WTC11 (cell line): ENCODE results near the gene CCL16. TPM values are rescaled to one million over a fixed set of nuclear protein-coding genes. Genes with fewer than 3 reads are reported as not detected.

Experiments used
- ATAC-seq: fragments of 200-7000 bp; cut with Tn5 transposase; 2 replicates; pipeline ENCODE4 v1.10.0; 2021; ENCODE audit warnings: mild to moderate bottlenecking, moderate library complexity
- Bru-seq: library from RNA; stranded (reverse); fragments of 400-500 nt; gene quantifications from one replicate; lab custom pipeline; 2021; lab: Mats Ljungman, UMichigan
- CTCF ChIA-PET: fragments of 300-600 bp; sonication (Branson Sonifier 250); formaldehyde crosslinking; loops from one replicate; lab custom pipeline; 2021; ENCODE audit warnings: antibody characterized with exemption; lab: Charles Lee
- POLR2A ChIA-PET: fragments of 350-600 bp; sonication (Branson Sonifier 250); formaldehyde crosslinking; loops from one replicate; lab custom pipeline; 2021; ENCODE audit warnings: antibody characterized with exemption; lab: Charles Lee
- DNase-seq: peaks from one replicate; pipeline ENCODE4 v3.0.0; 2021; ENCODE audit warnings: low spot score
- H3K27ac Mint-ChIP-seq: 2 replicates; pipeline ENCODE4 v1.8.0; 2021; ENCODE audit warnings: mixed read lengths
- H3K27me3 Mint-ChIP-seq: 2 replicates; pipeline ENCODE4 v1.8.0; 2021; ENCODE audit warnings: low read depth, mild to moderate bottlenecking, moderate library complexity, mixed read lengths
- H3K36me3 Mint-ChIP-seq: 2 replicates; pipeline ENCODE4 v1.8.0; 2021; ENCODE audit warnings: mixed read lengths
- H3K4me1 Mint-ChIP-seq: 2 replicates; pipeline ENCODE4 v1.8.0; 2022; ENCODE audit warnings: mixed read lengths
- H3K4me3 Mint-ChIP-seq: 2 replicates; pipeline ENCODE4 v1.8.0; 2021; ENCODE audit warnings: mild to moderate bottlenecking, moderate library complexity, mixed read lengths
- H3K9me3 Mint-ChIP-seq: 2 replicates; pipeline ENCODE4 v1.8.0; 2021; ENCODE audit warnings: mixed read lengths
- ELF4 ChIP-seq: sonication (generic); formaldehyde crosslinking; IDR thresholded peaks from 2 replicates; pipeline ENCODE4 v1.8.1; 2022; ENCODE audit warnings: low read depth, mild to moderate bottlenecking, moderate library complexity, missing genetic modification reagents
- JUN ChIP-seq: sonication (generic); formaldehyde crosslinking; IDR thresholded peaks from 2 replicates; pipeline ENCODE4 v1.8.0; 2023; ENCODE audit warnings: mild to moderate bottlenecking, missing genetic modification reagents
- NFE2L1 ChIP-seq: sonication (generic); formaldehyde crosslinking; IDR thresholded peaks from 2 replicates; pipeline ENCODE4 v1.8.1; 2023; ENCODE audit warnings: missing genetic modification reagents
- NR2C2 ChIP-seq: sonication (generic); formaldehyde crosslinking; IDR thresholded peaks from 2 replicates; pipeline ENCODE4 v1.8.0; 2022; ENCODE audit warnings: mild to moderate bottlenecking, missing genetic modification reagents
- NR3C1 ChIP-seq: sonication (generic); formaldehyde crosslinking; conservative IDR thresholded peaks from 2 replicates; pipeline ENCODE4 v1.8.1; 2023; ENCODE audit warnings: low read depth, mild to moderate bottlenecking, missing genetic modification reagents
- OVOL2 ChIP-seq: fragments of 250-450 bp; sonication (Bioruptor Pico); IDR thresholded peaks from 2 replicates; pipeline ENCODE4 v1.9.0; 2021; ENCODE audit warnings: mild to moderate bottlenecking, borderline replicate concordance
- SOX15 ChIP-seq: fragments of 250-450 bp; sonication (Bioruptor Pico); IDR thresholded peaks from 2 replicates; pipeline ENCODE4 v1.9.0; 2021; ENCODE audit warnings: mild to moderate bottlenecking
- ZNF317 ChIP-seq: sonication (generic); formaldehyde crosslinking; IDR thresholded peaks from 2 replicates; pipeline ENCODE4 v1.8.1; 2023; ENCODE audit warnings: low read depth, mild to moderate bottlenecking, moderate library complexity, missing genetic modification reagents, borderline replicate concordance
- ZNF396 ChIP-seq: fragments of 250-450 bp; sonication (Bioruptor Pico); IDR thresholded peaks from 2 replicates; pipeline ENCODE4 v1.8.0; 2021; ENCODE audit warnings: mild to moderate bottlenecking, moderate library complexity, borderline replicate concordance
- ZNF671 ChIP-seq: fragments of 250-450 bp; sonication (Bioruptor Pico); IDR thresholded peaks from 2 replicates; pipeline ENCODE4 v1.8.0; 2021; ENCODE audit warnings: mild to moderate bottlenecking
- long read RNA-seq, 3 experiments: library from RNA in 1 of 3; library from capped mRNA in 1 of 3; library from polyadenylated mRNA in 1 of 3; unstranded in 2 of 3; stranded (forward) in 1 of 3; transcript quantifications; one replicate each; pipeline ENCODE4 v2.0.0, GENCODE V29; 2021
- total RNA-seq: library from RNA; stranded (reverse); gene quantifications from 3 replicates; pipeline ENCODE4 v1.2.3, GENCODE V29; 2021
- TF ChIP-seq, protein P1 (sequence below): sonication (generic); formaldehyde crosslinking; IDR thresholded peaks from 2 replicates; pipeline ENCODE4 v1.8.0; 2022; ENCODE audit warnings: mild to moderate bottlenecking, missing genetic modification reagents
- TF ChIP-seq, protein P2 (sequence below): sonication (generic); formaldehyde crosslinking; IDR thresholded peaks from 2 replicates; pipeline ENCODE4 v1.8.0; 2023; ENCODE audit warnings: missing genetic modification reagents
- TF ChIP-seq, protein P3 (sequence below): sonication (generic); formaldehyde crosslinking; IDR thresholded peaks from 2 replicates; pipeline ENCODE4 v1.8.1; 2023; ENCODE audit warnings: mild to moderate bottlenecking, moderate library complexity, missing genetic modification reagents
- TF ChIP-seq, protein P4 (sequence below): sonication (generic); formaldehyde crosslinking; IDR thresholded peaks from 2 replicates; pipeline ENCODE4 v1.8.1; 2023; ENCODE audit warnings: mild to moderate bottlenecking, missing genetic modification reagents, borderline replicate concordance
- TF ChIP-seq, protein P5 (sequence below): fragments of 250-450 bp; sonication (Bioruptor Pico); IDR thresholded peaks from 2 replicates; pipeline ENCODE4 v1.9.0; 2021; ENCODE audit warnings: mild to moderate bottlenecking, borderline replicate concordance
- TF ChIP-seq, protein P6 (sequence below): sonication (generic); formaldehyde crosslinking; IDR thresholded peaks from 2 replicates; pipeline ENCODE4 v1.8.1; 2022; ENCODE audit warnings: mild to moderate bottlenecking, moderate library complexity, missing genetic modification reagents
- TF ChIP-seq, protein P7 (sequence below): sonication (generic); formaldehyde crosslinking; IDR thresholded peaks from 2 replicates; pipeline ENCODE4 v1.8.1; 2023; ENCODE audit warnings: mild to moderate bottlenecking, missing genetic modification reagents, moderate library complexity

Gene CCL16, protein sequence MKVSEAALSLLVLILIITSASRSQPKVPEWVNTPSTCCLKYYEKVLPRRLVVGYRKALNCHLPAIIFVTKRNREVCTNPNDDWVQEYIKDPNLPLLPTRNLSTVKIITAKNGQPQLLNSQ
- not detected in 3 replicates for total RNA-seq
- Bru-seq, nascent RNA, result not detected
- long read RNA-seq, experiment 1, result 0 reads
- long read RNA-seq, experiment 2, result 0 reads
- long read RNA-seq, experiment 3, result 0 reads

DNA sequence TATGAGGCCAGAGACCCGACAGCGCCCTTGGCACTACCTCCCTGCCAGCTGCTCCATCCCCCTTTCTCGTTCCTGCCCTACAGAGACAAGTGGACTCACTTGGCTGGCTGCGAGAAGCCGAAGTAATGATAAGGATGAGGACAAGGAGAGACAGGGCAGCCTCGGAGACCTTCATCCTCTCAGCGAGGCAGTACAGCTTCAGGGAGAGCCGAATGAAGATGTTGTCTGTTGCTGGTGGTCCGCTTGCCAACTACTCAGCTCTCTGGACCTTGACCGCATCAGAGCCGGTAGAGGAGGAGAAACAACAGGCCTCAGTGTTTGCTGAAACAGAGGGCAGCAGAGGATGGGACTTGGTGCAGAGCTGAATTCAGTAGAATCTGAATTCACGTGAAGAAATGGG is at the start of gene CCL16:
Gene CCL16, minus strand, starts transcription at position 252 of the 400 bp plus-strand sequence. Its CDS starts 77 bp downstream, at position 175.
- Mint-ChIP-seq H3K27me3 (no peaks in the 10 kb centered on the region; the same call in 1 of the 2 replicates), H3K4me1 (no peaks in the 10 kb centered on the region), H3K27ac (no peak within 1 kb of the TSS), H3K9me3 (no peaks in the 10 kb centered on the region), H3K36me3 (no peaks in the 10 kb centered on the region), H3K4me3 (no peak within 1 kb of the TSS)
- TF ChIP-seq JUN (CRISPR knock-in tag), result no peak
- no peak for TF ChIP-seq ELF4 (CRISPR knock-in tag)
- no peak for TF ChIP-seq ZNF317 (CRISPR knock-in tag)
- TF ChIP-seq, protein P1, sequence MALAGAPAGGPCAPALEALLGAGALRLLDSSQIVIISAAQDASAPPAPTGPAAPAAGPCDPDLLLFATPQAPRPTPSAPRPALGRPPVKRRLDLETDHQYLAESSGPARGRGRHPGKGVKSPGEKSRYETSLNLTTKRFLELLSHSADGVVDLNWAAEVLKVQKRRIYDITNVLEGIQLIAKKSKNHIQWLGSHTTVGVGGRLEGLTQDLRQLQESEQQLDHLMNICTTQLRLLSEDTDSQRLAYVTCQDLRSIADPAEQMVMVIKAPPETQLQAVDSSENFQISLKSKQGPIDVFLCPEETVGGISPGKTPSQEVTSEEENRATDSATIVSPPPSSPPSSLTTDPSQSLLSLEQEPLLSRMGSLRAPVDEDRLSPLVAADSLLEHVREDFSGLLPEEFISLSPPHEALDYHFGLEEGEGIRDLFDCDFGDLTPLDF (CRISPR knock-in tag), result no peak
- TF ChIP-seq, protein P2, sequence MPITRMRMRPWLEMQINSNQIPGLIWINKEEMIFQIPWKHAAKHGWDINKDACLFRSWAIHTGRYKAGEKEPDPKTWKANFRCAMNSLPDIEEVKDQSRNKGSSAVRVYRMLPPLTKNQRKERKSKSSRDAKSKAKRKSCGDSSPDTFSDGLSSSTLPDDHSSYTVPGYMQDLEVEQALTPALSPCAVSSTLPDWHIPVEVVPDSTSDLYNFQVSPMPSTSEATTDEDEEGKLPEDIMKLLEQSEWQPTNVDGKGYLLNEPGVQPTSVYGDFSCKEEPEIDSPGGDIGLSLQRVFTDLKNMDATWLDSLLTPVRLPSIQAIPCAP, result no peak
- no peak for TF ChIP-seq NR2C2 (CRISPR knock-in tag)
- TF ChIP-seq NFE2L1, result no peak
- TF ChIP-seq ZNF671 (CRISPR knock-in tag), result no peak
- TF ChIP-seq, protein P3, sequence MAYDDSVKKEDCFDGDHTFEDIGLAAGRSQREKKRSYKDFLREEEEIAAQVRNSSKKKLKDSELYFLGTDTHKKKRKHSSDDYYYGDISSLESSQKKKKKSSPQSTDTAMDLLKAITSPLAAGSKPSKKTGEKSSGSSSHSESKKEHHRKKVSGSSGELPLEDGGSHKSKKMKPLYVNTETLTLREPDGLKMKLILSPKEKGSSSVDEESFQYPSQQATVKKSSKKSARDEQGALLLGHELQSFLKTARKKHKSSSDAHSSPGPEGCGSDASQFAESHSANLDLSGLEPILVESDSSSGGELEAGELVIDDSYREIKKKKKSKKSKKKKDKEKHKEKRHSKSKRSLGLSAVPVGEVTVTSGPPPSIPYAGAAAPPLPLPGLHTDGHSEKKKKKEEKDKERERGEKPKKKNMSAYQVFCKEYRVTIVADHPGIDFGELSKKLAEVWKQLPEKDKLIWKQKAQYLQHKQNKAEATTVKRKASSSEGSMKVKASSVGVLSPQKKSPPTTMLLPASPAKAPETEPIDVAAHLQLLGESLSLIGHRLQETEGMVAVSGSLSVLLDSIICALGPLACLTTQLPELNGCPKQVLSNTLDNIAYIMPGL (CRISPR knock-in tag), result no peak
- TF ChIP-seq, protein P4, sequence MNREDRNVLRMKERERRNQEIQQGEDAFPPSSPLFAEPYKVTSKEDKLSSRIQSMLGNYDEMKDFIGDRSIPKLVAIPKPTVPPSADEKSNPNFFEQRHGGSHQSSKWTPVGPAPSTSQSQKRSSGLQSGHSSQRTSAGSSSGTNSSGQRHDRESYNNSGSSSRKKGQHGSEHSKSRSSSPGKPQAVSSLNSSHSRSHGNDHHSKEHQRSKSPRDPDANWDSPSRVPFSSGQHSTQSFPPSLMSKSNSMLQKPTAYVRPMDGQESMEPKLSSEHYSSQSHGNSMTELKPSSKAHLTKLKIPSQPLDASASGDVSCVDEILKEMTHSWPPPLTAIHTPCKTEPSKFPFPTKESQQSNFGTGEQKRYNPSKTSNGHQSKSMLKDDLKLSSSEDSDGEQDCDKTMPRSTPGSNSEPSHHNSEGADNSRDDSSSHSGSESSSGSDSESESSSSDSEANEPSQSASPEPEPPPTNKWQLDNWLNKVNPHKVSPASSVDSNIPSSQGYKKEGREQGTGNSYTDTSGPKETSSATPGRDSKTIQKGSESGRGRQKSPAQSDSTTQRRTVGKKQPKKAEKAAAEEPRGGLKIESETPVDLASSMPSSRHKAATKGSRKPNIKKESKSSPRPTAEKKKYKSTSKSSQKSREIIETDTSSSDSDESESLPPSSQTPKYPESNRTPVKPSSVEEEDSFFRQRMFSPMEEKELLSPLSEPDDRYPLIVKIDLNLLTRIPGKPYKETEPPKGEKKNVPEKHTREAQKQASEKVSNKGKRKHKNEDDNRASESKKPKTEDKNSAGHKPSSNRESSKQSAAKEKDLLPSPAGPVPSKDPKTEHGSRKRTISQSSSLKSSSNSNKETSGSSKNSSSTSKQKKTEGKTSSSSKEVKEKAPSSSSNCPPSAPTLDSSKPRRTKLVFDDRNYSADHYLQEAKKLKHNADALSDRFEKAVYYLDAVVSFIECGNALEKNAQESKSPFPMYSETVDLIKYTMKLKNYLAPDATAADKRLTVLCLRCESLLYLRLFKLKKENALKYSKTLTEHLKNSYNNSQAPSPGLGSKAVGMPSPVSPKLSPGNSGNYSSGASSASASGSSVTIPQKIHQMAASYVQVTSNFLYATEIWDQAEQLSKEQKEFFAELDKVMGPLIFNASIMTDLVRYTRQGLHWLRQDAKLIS (CRISPR knock-in tag), result no peak
- TF ChIP-seq, protein P5, sequence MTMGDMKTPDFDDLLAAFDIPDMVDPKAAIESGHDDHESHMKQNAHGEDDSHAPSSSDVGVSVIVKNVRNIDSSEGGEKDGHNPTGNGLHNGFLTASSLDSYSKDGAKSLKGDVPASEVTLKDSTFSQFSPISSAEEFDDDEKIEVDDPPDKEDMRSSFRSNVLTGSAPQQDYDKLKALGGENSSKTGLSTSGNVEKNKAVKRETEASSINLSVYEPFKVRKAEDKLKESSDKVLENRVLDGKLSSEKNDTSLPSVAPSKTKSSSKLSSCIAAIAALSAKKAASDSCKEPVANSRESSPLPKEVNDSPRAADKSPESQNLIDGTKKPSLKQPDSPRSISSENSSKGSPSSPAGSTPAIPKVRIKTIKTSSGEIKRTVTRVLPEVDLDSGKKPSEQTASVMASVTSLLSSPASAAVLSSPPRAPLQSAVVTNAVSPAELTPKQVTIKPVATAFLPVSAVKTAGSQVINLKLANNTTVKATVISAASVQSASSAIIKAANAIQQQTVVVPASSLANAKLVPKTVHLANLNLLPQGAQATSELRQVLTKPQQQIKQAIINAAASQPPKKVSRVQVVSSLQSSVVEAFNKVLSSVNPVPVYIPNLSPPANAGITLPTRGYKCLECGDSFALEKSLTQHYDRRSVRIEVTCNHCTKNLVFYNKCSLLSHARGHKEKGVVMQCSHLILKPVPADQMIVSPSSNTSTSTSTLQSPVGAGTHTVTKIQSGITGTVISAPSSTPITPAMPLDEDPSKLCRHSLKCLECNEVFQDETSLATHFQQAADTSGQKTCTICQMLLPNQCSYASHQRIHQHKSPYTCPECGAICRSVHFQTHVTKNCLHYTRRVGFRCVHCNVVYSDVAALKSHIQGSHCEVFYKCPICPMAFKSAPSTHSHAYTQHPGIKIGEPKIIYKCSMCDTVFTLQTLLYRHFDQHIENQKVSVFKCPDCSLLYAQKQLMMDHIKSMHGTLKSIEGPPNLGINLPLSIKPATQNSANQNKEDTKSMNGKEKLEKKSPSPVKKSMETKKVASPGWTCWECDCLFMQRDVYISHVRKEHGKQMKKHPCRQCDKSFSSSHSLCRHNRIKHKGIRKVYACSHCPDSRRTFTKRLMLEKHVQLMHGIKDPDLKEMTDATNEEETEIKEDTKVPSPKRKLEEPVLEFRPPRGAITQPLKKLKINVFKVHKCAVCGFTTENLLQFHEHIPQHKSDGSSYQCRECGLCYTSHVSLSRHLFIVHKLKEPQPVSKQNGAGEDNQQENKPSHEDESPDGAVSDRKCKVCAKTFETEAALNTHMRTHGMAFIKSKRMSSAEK (CRISPR knock-in tag), result no peak
- TF ChIP-seq ZNF396, result no peak
- TF ChIP-seq, protein P6, sequence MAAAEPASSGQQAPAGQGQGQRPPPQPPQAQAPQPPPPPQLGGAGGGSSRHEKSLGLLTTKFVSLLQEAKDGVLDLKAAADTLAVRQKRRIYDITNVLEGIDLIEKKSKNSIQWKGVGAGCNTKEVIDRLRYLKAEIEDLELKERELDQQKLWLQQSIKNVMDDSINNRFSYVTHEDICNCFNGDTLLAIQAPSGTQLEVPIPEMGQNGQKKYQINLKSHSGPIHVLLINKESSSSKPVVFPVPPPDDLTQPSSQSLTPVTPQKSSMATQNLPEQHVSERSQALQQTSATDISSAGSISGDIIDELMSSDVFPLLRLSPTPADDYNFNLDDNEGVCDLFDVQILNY (CRISPR knock-in tag), result no peak
- TF ChIP-seq OVOL2 (CRISPR knock-in tag), result no peak
- TF ChIP-seq SOX15 (CRISPR knock-in tag), result no peak
- TF ChIP-seq, protein P7, sequence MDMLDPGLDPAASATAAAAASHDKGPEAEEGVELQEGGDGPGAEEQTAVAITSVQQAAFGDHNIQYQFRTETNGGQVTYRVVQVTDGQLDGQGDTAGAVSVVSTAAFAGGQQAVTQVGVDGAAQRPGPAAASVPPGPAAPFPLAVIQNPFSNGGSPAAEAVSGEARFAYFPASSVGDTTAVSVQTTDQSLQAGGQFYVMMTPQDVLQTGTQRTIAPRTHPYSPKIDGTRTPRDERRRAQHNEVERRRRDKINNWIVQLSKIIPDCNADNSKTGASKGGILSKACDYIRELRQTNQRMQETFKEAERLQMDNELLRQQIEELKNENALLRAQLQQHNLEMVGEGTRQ (CRISPR knock-in tag), result no peak
- no peak for TF ChIP-seq NR3C1
- ChIA-PET POLR2A (no interaction called here), CTCF (interaction anchor here (0.6 to 8.5 kb wide), 11 partner anchors 12 to 504 kb away, joined by 3 to 159 read pairs (median 4); no protein-coding TSS in a partner anchor)
- no peak for DNase-seq
- ATAC-seq, result no peak
